ENCODE data around the gene TAF12.
"Not testable (repeated sequence)": the region's sequence is repeated elsewhere in the genome, so short reads cannot be mapped to it uniquely, and the experiment has no call there.

TAF12 gene

GRCh38 chr1:28580722-28581530, 61.9 kb downstream of the TAF12 start:
- peak; percentile 62 for DNase-seq

DNA sequence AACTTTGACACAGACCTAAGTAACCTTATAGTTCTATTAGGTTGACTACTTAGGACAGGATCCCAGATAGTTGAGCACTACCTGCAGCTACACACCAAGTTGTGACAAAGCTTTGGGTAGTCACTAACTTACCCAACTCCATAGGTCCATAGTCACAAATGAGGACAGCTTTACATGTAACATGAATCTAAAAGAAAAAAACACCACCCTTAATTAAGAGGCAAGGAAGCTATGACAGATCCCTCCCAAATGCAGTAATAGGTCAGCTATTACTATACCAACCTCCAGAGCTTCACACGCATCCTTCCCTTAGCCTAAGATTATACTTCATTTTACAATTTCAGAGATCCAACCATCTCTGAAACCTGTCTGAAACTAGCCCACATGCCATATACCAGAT, 63.5 kb downstream of the TAF12 start:
- DNase-seq = no peak

DNA sequence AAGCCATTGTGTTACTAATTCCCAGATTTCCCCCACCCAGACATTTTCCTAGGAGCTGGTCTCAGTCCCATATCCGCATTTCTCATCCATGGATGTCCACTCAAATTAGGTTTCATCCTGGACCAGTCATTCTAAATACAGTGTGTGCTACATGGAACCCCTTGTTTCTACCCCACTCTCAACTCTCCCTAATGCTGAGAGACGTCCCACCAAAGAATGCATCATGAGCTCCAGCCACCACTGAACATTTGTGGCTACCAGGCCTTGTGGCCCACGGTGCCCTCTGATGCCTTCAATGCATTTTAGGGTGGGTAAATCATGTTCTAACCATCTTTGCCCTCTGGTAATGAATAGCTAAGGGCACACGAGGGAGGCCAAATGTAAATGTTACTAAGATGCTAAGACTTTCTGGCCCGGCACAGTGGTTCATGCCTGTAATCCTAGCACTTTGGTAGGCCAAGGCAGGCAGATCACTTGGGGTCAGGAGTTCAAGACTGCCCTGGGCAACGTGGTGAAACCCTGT, 64.1 kb downstream of the TAF12 start:
- DNase-seq = no peak

GRCh38 chr1:28577738-28578536, 64.9 kb downstream of the TAF12 start:
- DNase-seq = peak; percentile 63

DNA sequence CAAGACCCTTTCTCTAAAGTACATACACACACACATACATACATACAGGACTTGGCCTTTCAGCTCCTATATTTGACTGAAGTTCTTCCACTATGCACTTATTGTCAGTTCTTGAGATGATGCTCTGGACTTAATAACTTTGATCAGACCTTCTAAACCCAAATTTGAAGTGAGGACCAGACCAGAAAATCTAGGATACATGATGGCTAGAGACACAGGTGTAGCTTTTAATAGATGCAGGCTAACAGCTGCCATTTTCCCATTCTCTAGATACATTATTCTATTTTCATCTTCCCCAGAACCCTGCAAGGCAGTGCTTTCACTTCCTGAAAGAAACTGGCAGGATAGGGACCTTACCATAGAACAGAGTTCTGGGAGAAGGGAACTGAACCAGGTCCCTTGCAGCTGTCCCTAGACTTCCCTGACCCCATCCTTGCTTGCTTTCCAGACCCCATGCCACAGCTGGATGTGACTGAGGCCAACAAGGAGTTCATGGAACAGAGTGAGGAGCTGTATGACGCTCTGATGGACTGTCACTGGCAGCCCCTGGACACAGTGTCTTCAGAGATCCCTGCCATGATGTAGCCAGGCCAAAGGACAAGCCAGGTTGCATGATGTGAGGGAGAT, 65.7 kb downstream of the TAF12 start:
- DNase-seq = peak; percentile 64

- no peak for DNase-seq
Observed at GRCh38 chr1:28573564-28573963, 69.3 kb downstream of the TAF12 start.

GRCh38 chr1:28572891-28573290, 70.0 kb downstream of the TAF12 start:
- DNase-seq = not testable (repeated sequence)

GRCh38 chr1:28571911-28572310, 71.0 kb downstream of the TAF12 start:
- no peak for DNase-seq

DNA sequence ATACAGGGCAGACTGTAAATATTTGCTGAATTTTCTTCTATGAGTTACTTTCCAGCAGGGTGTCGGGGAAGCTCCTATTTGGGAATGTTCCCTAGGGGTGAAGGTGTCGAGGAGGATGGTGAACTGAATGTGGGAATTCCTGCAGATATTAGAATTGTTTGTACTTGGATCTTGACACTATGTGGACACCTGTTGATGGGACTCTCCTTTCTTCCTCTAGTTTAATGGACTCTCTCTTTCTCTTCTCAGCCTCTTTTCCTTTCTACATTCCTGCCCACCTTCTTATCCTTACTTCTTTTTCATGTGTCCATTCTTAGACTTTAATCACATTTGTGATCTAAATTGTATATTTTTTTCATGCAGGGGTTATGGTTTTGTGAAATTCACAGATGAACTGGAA, 75.9 kb downstream of the TAF12 start:
- no peak for DNase-seq

DNA sequence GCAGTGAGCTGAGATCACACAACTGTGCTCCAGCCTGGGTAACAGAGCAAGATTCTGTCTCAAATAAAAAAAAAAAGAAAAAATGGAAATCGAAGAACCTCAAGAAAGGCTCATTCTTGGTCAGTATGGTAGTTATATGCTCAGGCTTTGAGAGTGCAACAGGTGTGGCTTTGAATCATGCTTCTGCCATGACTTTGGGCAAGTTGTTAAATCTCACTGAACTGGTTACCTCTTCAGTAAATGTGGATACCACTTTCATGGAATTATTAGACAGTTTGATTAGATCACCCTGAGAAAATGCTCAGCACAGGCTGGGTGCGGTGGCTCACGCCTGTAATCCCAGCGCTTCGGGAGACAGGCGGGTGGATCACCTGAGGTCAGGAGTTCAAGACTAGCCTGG, 77.1 kb downstream of the TAF12 start:
- no peak for DNase-seq

DNA sequence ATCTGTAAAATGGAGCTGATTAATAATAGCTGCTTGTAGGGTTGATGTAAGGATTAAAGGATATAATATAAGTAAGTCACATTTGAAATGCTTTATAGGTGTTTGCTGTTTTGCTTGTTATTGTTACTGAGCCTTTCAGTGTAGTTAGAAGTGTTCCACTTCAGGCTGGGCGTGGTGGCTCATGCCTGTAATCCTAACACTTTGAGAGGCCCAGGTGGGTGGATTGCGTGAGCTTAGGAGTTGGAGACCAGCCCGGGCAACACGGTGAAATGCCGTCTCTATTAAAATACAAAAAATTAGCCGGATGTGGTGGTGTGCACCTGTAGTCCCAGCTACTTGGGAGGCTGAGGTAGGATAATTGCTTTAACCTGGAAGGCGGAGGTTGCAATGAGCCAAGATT, 77.8 kb downstream of the TAF12 start:
- no peak for DNase-seq

DNA sequence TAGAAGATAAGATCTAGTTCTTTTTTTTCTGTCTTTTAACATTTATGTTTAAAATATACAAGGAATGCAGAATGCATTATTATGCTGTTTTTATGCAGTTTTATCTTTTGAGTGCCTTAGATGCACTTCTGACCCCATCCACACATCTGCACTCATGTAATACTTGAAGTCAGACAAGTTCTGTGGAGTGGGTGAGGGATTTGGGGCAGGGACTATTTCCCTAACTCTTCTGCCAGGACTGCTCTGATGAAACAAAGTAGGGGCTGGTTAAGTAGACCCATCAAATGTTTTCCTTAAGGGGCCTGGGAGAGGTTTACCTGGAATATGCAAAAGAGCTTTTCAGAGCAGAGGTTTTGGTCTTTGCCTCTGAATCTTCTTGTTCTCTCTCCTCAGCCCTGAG, 78.6 kb downstream of the TAF12 start:
- no peak for DNase-seq

- no peak for DNase-seq
Observed at GRCh38 chr1:28560886-28561285, 82.0 kb downstream of the TAF12 start.

Measured in NCI-H82 (cell line).